Stomach (tissue), 4 donors: ENCODE results near the gene MLST8.

Experiments
- EP300 ChIP-seq: sonication (generic); formaldehyde crosslinking; IDR thresholded peaks from one replicate; pipeline ENCODE4 v1.6.1; 2017; ENCODE audit warnings: antibody characterized with exemption
- POLR2A ChIP-seq, 4 donors: fragments of 450-650 bp; IDR thresholded peaks; one replicate each; pipeline ENCODE4 v1.6.1; 2016; ENCODE audit warnings: antibody characterized with exemption in 4 of 4, control low read depth in 2 of 4, mild to moderate bottlenecking in 1 of 4, moderate library complexity in 1 of 4
- POLR2AphosphoS5 ChIP-seq, 3 donors: sonication (generic); formaldehyde crosslinking; IDR thresholded peaks; one replicate each; pipeline ENCODE4 v1.6.1; 2016; ENCODE audit warnings: antibody characterized with exemption in 3 of 3
- TF ChIP-seq, protein P1 (sequence below), 7 experiments: fragments of 450-650 bp in 4 of 7; fragments of 200-600 bp in 3 of 7; sonication (generic) in 3 of 7; IDR thresholded peaks; one replicate each; pipeline ENCODE4 v1.5.1; 2016 to 2019; ENCODE audit warnings: antibody characterized with exemption in 7 of 7, control low read depth in 2 of 7, mild to moderate bottlenecking in 1 of 7

DNA sequence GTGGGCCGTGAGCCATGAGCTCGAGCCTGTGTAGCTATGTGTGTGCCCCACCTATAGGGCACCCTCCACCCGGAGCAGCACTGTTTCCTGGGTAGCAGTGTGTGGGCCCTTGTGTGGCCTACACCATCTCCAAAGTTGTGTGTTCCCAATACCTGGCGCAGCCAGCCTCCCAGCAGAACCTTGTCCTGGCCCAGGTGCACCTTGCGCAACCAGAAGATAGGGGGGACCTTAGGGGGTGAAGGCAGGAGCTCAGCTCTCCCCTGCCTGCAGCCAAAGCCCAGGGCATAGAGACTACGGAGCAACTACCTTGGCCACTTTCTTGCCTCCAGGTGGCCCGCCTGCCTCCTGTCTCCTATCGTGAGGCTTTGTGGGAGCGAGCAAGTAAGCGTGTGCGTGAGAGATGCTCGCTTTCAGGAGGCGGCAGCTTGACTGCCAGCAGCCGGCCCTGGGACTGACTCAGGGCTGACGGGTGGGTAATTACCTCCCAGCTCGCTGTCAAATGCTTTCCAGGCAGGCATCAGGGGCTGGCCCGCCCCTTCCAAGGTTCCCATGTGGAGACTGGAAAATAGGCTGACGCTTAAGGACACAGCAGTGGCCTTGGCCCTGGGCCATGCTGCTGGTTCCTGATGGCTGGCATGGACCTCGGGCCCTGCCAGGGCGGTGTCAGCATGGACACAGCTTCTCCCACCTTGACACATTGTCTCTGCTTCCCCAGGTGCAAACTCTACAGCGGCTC is 30.7 kb upstream of the MLST8 start:
- no peak for TF ChIP-seq EP300
- TF ChIP-seq POLR2A (IDR thresholded peaks at IDR 0.05): no peak
- TF ChIP-seq, protein P1, sequence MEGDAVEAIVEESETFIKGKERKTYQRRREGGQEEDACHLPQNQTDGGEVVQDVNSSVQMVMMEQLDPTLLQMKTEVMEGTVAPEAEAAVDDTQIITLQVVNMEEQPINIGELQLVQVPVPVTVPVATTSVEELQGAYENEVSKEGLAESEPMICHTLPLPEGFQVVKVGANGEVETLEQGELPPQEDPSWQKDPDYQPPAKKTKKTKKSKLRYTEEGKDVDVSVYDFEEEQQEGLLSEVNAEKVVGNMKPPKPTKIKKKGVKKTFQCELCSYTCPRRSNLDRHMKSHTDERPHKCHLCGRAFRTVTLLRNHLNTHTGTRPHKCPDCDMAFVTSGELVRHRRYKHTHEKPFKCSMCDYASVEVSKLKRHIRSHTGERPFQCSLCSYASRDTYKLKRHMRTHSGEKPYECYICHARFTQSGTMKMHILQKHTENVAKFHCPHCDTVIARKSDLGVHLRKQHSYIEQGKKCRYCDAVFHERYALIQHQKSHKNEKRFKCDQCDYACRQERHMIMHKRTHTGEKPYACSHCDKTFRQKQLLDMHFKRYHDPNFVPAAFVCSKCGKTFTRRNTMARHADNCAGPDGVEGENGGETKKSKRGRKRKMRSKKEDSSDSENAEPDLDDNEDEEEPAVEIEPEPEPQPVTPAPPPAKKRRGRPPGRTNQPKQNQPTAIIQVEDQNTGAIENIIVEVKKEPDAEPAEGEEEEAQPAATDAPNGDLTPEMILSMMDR (IDR thresholded peaks at IDR 0.05): no peak
- no peak for TF ChIP-seq POLR2AphosphoS5 (IDR thresholded peaks at IDR 0.05)
